GM12892 (cell line): Measurements from ENCODE around the gene PPM1E.

Experiments
- POLR2A ChIP-seq: IDR thresholded peaks from 2 replicates; pipeline ENCODE4 v1.6.1; 2011; ENCODE audit warnings: low read depth, low read length, control low read depth
- POLR2AphosphoS5 ChIP-seq: IDR thresholded peaks from 2 replicates; pipeline ENCODE4 v1.6.1; 2011; ENCODE audit warnings: low read depth, low read length, control low read depth
- TAF1 ChIP-seq: IDR thresholded peaks from 2 replicates; pipeline ENCODE4 v1.6.1; 2011; ENCODE audit warnings: low read depth, mild to moderate bottlenecking, control low read depth, low read length, borderline replicate concordance

GRCh38 chr17:58991718-58992331 lies 236.2 kb downstream of the PPM1E start:
- no peak for TF ChIP-seq POLR2AphosphoS5
- TF ChIP-seq POLR2A, result no peak
- TF ChIP-seq TAF1, result no peak
